NT2/D1 (cell line): ENCODE measurements around the gene SETD5.

Source experiments
- SUZ12 ChIP-seq: IDR thresholded peaks from 2 replicates; pipeline ENCODE4 v1.6.1; 2011; ENCODE audit not compliant: insufficient read length, insufficient read depth; ENCODE audit errors: extremely low read depth
- YY1 ChIP-seq: IDR thresholded peaks from 2 replicates; pipeline ENCODE4 v1.6.1; 2011; ENCODE audit not compliant: insufficient read length, insufficient read depth
- ZNF274 ChIP-seq: IDR thresholded peaks from 2 replicates; pipeline ENCODE4 v1.6.1; 2011; ENCODE audit warnings: mild to moderate bottlenecking, low read depth, low read length

DNA sequence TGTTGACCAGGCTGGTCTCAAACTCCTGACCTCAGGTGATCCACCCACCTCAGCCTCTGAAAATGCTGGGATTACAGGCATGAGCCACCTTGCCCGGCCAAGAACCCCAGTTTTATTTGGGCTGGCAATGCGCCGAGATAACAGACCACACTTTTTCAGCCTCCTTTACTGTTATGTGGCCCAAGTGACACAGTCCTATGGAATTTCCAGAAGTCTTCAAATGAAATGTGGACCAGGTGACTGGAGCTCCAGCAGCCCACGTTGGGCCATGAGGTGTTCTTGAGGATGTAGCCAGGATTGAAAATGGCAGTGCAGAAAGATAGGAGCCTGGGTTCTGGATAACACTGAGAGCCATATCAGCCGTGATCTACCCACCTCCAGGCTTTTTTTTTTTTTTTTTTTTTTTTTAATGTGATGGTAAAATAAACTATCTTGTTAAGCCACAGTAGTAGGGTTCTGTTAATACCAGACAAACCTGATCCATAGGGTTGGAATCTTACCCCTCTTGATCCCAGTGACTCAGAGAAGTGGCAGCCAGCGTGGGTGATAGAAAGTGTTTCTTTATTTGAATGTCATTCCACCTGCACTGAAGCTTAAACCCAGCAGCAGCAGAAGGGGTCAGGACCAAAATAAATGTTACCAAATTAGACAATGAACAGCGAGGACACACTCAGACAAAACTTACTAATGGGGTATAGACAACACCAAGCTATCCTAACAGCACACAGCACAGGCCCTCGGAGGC is 100.6 kb downstream of the SETD5 start:
- TF ChIP-seq YY1 (no peak), ZNF274 (no peak), SUZ12 (no peak)
